GM12878 (cell line): ENCODE results near the gene KRT82. TPM values are rescaled to one million over a fixed set of nuclear protein-coding genes. Genes with fewer than 3 reads are reported as not detected.

Experiments
- ATAC-seq: fragments of 200-7000 bp; cut with Tn5 transposase; 3 replicates; pipeline ENCODE4 v1.9.1; 2020; ENCODE audit warnings: mild to moderate bottlenecking, moderate library complexity
- BruUV-seq: library from RNA; stranded (reverse); fragments of 400-500 nt; replicated peaks from 2 replicates; lab custom pipeline; 2021; lab: Mats Ljungman, UMichigan
- CTCF ChIA-PET: fragments of 300-600 bp; sonication (Branson Sonifier 250); formaldehyde crosslinking; extraction: SDS; loops from one replicate; lab custom pipeline; 2021; ENCODE audit warnings: inconsistent platforms; lab: Yijun Ruan, JAX
- POLR2A ChIA-PET: fragments of 350-600 bp; formaldehyde crosslinking; extraction: SDS; loops from one replicate; lab custom pipeline; 2021; ENCODE audit warnings: inconsistent platforms; lab: Charles Lee
- RAD21 ChIA-PET: fragments of 300-600 bp; sonication (Branson Sonifier 250); formaldehyde crosslinking; loops from one replicate; lab custom pipeline; 2023; ENCODE audit warnings: antibody characterized with exemption; ENCODE audit not compliant: unreplicated experiment; lab: Charles Lee
- SMC1A ChIA-PET: fragments of 300-600 bp; sonication (Branson Sonifier 250); formaldehyde crosslinking; loops from one replicate; lab custom pipeline; 2023; ENCODE audit not compliant: unreplicated experiment, uncharacterized antibody; lab: Charles Lee
- DNase-seq: peaks from one replicate; pipeline ENCODE4 v3.0.0-alpha.2; 2011; ENCODE audit warnings: low read depth, low spot score
- FAIRE-seq: peaks from 3 replicates; lab custom pipeline; 2011; peaks lifted over from hg19 to GRCh38; lab: Jason Lieb, UNC
- H2AFZ ChIP-seq: 2 replicates; pipeline ENCODE4 v1.6.0; 2011; ENCODE audit warnings: low read depth, low read length, control low read depth; ENCODE audit not compliant: control insufficient read depth
- H3K27ac ChIP-seq: 2 replicates; pipeline ENCODE4 v1.5.1; 2011; ENCODE audit warnings: control low read depth; ENCODE audit not compliant: control insufficient read depth, insufficient read depth
- H3K27me3 ChIP-seq, 2 experiments: replicated peaks in 1 of 2; 2 replicates each; pipeline versions ENCODE4 v1.6.0 to v1.6.1; 2011; ENCODE audit warnings: low read length in 1 of 2; ENCODE audit not compliant: control insufficient read depth in 2 of 2, insufficient read depth in 2 of 2
- H3K36me3 ChIP-seq, 2 experiments: 2 replicates each; pipeline ENCODE4 v1.5.1; 2011; ENCODE audit warnings: low read length in 1 of 2; ENCODE audit not compliant: control insufficient read depth in 2 of 2, insufficient read depth in 2 of 2
- H3K4me1 ChIP-seq: 2 replicates; pipeline ENCODE4 v1.6.1; 2011; ENCODE audit warnings: mild to moderate bottlenecking, low read length, moderate library complexity, mixed read lengths; ENCODE audit not compliant: control insufficient read depth, insufficient read depth
- H3K4me2 ChIP-seq: 2 replicates; pipeline ENCODE4 v1.6.0; 2011; ENCODE audit warnings: control low read depth; ENCODE audit not compliant: control insufficient read depth, insufficient read depth
- H3K4me3 ChIP-seq: fragments of 200-600 bp; sonication (generic); 2 replicates; pipeline ENCODE4 v1.5.1; 2016
- H3K79me2 ChIP-seq: 2 replicates; pipeline ENCODE4 v1.6.0; 2011; ENCODE audit warnings: low read length; ENCODE audit not compliant: control insufficient read depth, insufficient read depth
- H3K9ac ChIP-seq: 2 replicates; pipeline ENCODE4 v1.8.0; 2011; ENCODE audit warnings: low read length, control low read depth, mixed read lengths; ENCODE audit not compliant: control insufficient read depth, insufficient read depth
- H3K9me3 ChIP-seq: replicated peaks from 3 replicates; pipeline ENCODE4 v1.5.1; 2011; ENCODE audit warnings: mild to moderate bottlenecking, low read length; ENCODE audit not compliant: control insufficient read depth, insufficient read depth
- H4K20me1 ChIP-seq: 2 replicates; pipeline ENCODE4 v1.6.0; 2011; ENCODE audit not compliant: control insufficient read depth, insufficient read depth
- CEBPZ ChIP-seq: fragments of 150-350 bp; IDR thresholded peaks from 2 replicates; pipeline ENCODE4 v1.6.1; 2016; ENCODE audit warnings: low read depth, low read length
- E2F8 ChIP-seq: fragments of 450-650 bp; IDR thresholded peaks from 2 replicates; pipeline ENCODE4 v1.6.1; 2018; ENCODE audit warnings: mild to moderate bottlenecking, low read depth, moderate library complexity; ENCODE audit not compliant: partially characterized antibody
- EED ChIP-seq: sonication (generic); IDR thresholded peaks from 2 replicates; pipeline ENCODE4 v1.6.1; 2016; ENCODE audit warnings: antibody characterized with exemption, low read depth
- EP300 ChIP-seq, 2 experiments: fragments of 150-350 bp in 1 of 2; IDR thresholded peaks; 2 replicates each; pipeline ENCODE4 v1.6.1; 2011 to 2012; ENCODE audit warnings: low read depth in 2 of 2, low read length in 2 of 2, borderline replicate concordance in 1 of 2, improper control_type of control experiment in 1 of 2, inconsistent platforms in 1 of 2; ENCODE audit not compliant: control insufficient read depth in 1 of 2
- GABPA ChIP-seq: IDR thresholded peaks from 2 replicates; pipeline ENCODE4 v1.6.1; 2014; ENCODE audit warnings: antibody characterized with exemption, low read depth, mild to moderate bottlenecking, inconsistent platforms
- IKZF2 ChIP-seq, 2 experiments: fragments of 450-650 bp; IDR thresholded peaks; 2 replicates each; pipeline ENCODE4 v1.6.1; 2017; ENCODE audit warnings: mild to moderate bottlenecking in 2 of 2, moderate library complexity in 2 of 2
- MTA3 ChIP-seq: IDR thresholded peaks from 2 replicates; pipeline ENCODE4 v1.6.1; 2012; ENCODE audit warnings: low read length, inconsistent platforms, borderline replicate concordance
- NFYB ChIP-seq: IDR thresholded peaks from 2 replicates; pipeline ENCODE4 v1.6.1; 2011; ENCODE audit warnings: low read depth, mild to moderate bottlenecking, low read length, improper control_type of control experiment, moderate library complexity; ENCODE audit not compliant: insufficient read depth
- PAX8 ChIP-seq: fragments of 450-650 bp; IDR thresholded peaks from 2 replicates; pipeline ENCODE4 v1.6.1; 2017; ENCODE audit warnings: mild to moderate bottlenecking, moderate library complexity
- RELA ChIP-seq: fragments of 450-650 bp; IDR thresholded peaks from 2 replicates; pipeline ENCODE4 v1.8.0; 2014; ENCODE audit warnings: borderline replicate concordance; ENCODE audit not compliant: partially characterized antibody
- SRF ChIP-seq, 2 experiments: IDR thresholded peaks; 2 replicates each; pipeline ENCODE4 v1.6.1; 2011; ENCODE audit warnings: low read depth in 2 of 2, low read length in 2 of 2, mild to moderate bottlenecking in 1 of 2, moderate library complexity in 1 of 2
- TBL1XR1 ChIP-seq: IDR thresholded peaks from 2 replicates; pipeline ENCODE4 v1.6.1; 2012; ENCODE audit warnings: low read depth, low read length, improper control_type of control experiment
- WGBS: methylation state at CpG from one replicate; pipeline ENCODE4 v1.1.6; 2016; ENCODE audit warnings: low lambda C conversion rate; ENCODE audit not compliant: insufficient replicate concordance, insufficient coverage; ENCODE audit errors: missing lambda C conversion rate; 5-methylcytosine and 5-hydroxymethylcytosine counted together
- in situ Hi-C: fragments of 300-500 bp; cut with MboI; formaldehyde crosslinking; loops from 9 replicates; pipeline ENCODE4 v1.14.3; 2018; ENCODE audit warnings: mixed read lengths
- intact Hi-C: fragments of 100-400 bp; cut with micrococcal nuclease; formaldehyde crosslinking; loops from one replicate; pipeline ENCODE4 v1.14.2; 2022; ENCODE audit not compliant: unreplicated experiment
- polyA plus RNA-seq, 11 experiments: library from polyadenylated mRNA; depleted of rRNA in 4 of 11; unstranded in 6 of 11; stranded (reverse) in 5 of 11; fragments of >200 nt; fragmentation: Nextera tagmentation in 4 of 11; fragmentation: Illumina TruSeq in 1 of 11; extraction: Ambion mirVana in 4 of 11; extraction: Trizol in 1 of 11; gene quantifications; 1 replicate in 1 of 11; 2 replicates in 10 of 11; pipeline versions ENCODE4 v1.2.1 to v1.2.3, GENCODE V29; 2011 to 2016; ENCODE audit warnings: inconsistent platforms in 2 of 11, missing spikeins in 2 of 11, low read depth in 1 of 11
- total RNA-seq, 4 experiments: library from RNA; depleted of rRNA in 3 of 4; stranded (reverse); fragments of >200 nt in 3 of 4; fragmentation: Illumina TruSeq in 1 of 4; extraction: Trizol in 1 of 4; gene quantifications; 2 replicates each; pipeline versions ENCODE4 v1.2.1 to v1.2.3, GENCODE V29; 2013 to 2021
- TF ChIP-seq, protein P1 (sequence below): fragments of 450-650 bp; IDR thresholded peaks from 2 replicates; pipeline ENCODE4 v1.6.1; 2016; ENCODE audit warnings: mild to moderate bottlenecking, moderate library complexity, borderline replicate concordance
- TF ChIP-seq, protein P2 (sequence below): IDR thresholded peaks from 2 replicates; pipeline ENCODE4 v1.6.1; 2012; ENCODE audit warnings: low read depth, low read length, improper control_type of control experiment

KRT82 gene
- total and polyA plus RNA-seq, 10 of the 15 experiments (the other 5 are each of a cell fraction or from before 2014, with no cell fraction given): not detected

DNA sequence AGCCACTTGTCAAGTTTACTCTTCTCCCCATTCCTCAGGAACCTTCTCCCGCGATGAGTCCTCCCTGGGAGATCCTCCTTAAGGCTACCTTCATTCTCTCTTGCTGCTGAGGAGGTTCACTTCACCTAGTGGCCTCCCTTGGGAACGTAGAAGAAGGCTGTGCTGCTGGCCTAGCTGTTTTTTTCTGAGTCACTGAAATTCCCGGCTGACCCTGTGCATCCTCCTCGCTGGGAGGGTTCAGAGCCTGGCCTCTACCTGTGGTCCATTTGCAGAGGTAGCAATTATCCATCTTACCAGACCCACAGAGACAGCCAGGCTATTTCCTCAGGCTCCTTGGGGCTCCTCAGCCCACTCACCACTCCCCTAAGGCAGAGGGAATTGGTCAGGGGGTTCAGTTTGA is 4.6 kb downstream of the KRT82 start:
- no peaks in the 10 kb centered on the region for H3K9me3 ChIP-seq
- ChIA-PET CTCF (interaction anchor here (1.4 kb wide), 1 partner anchor 28 kb away, joined by 4 read pairs; no protein-coding TSS in a partner anchor), POLR2A (no interaction called here), RAD21 (no interaction called here), SMC1A (no interaction called here)
- DNase-seq (no peak), FAIRE-seq (no peak), ATAC-seq (no peak)
- no peak overlapping the region for H3K4me3 ChIP-seq
- BruUV-seq: no TSS peak
- H3K79me2 ChIP-seq: no peaks in the 10 kb centered on the region
- in situ Hi-C loops: no loop called here
- no peak overlapping the region for H3K9ac ChIP-seq
- no peaks in the 10 kb centered on the region for H4K20me1 ChIP-seq
- no peak overlapping the region for H3K27ac ChIP-seq
- H3K36me3 ChIP-seq: no peaks in the 10 kb centered on the region
- H3K27me3 ChIP-seq: no peaks in the 10 kb centered on the region; a peak in 1 of 4 replicates
- no peaks in the 10 kb centered on the region for H3K4me1 ChIP-seq
- 3% methylated on average over 5 of the region's 5 CpGs for WGBS
- H2AFZ ChIP-seq: no peak overlapping the region
- H3K4me2 ChIP-seq: no peak overlapping the region
- intact Hi-C loops: no loop called here
- TF ChIP-seq RELA (no peak), MTA3 (no peak), PAX8 (no peak), SRF (IDR thresholded peaks at IDR 0.05; ENCODE audit: low read depth in 2 of 2, low read length in 2 of 2) (no peak), CEBPZ (no peak), GABPA (no peak), TBL1XR1 (no peak), IKZF2 (IDR thresholded peaks at IDR 0.05) (no peak), EED (no peak), NFYB (no peak), E2F8 (no peak), EP300 (IDR thresholded peaks at IDR 0.05; ENCODE audit: borderline replicate concordance in 1 of 2, control insufficient read depth in 1 of 2, low read depth in 2 of 2, low read length in 2 of 2) (no peak)
- TF ChIP-seq, protein P1, sequence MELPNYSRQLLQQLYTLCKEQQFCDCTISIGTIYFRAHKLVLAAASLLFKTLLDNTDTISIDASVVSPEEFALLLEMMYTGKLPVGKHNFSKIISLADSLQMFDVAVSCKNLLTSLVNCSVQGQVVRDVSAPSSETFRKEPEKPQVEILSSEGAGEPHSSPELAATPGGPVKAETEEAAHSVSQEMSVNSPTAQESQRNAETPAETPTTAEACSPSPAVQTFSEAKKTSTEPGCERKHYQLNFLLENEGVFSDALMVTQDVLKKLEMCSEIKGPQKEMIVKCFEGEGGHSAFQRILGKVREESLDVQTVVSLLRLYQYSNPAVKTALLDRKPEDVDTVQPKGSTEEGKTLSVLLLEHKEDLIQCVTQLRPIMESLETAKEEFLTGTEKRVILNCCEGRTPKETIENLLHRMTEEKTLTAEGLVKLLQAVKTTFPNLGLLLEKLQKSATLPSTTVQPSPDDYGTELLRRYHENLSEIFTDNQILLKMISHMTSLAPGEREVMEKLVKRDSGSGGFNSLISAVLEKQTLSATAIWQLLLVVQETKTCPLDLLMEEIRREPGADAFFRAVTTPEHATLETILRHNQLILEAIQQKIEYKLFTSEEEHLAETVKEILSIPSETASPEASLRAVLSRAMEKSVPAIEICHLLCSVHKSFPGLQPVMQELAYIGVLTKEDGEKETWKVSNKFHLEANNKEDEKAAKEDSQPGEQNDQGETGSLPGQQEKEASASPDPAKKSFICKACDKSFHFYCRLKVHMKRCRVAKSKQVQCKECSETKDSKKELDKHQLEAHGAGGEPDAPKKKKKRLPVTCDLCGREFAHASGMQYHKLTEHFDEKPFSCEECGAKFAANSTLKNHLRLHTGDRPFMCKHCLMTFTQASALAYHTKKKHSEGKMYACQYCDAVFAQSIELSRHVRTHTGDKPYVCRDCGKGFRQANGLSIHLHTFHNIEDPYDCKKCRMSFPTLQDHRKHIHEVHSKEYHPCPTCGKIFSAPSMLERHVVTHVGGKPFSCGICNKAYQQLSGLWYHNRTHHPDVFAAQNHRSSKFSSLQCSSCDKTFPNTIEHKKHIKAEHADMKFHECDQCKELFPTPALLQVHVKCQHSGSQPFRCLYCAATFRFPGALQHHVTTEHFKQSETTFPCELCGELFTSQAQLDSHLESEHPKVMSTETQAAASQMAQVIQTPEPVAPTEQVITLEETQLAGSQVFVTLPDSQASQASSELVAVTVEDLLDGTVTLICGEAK: no peak
- TF ChIP-seq, protein P2, sequence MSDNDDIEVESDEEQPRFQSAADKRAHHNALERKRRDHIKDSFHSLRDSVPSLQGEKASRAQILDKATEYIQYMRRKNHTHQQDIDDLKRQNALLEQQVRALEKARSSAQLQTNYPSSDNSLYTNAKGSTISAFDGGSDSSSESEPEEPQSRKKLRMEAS: no peak
